ENCODE results near the gene HADHA. TPM values are rescaled to one million over a fixed set of nuclear protein-coding genes. Genes with fewer than 3 reads are reported as not detected.
A peak's percentile ranks its signal among the peaks of the same experiment; 100 is the strongest.
"Not testable (repeated sequence)": the region's sequence is repeated elsewhere in the genome, so short reads cannot be mapped to it uniquely, and the experiment has no call there.

HADHA gene
- polyA plus RNA-seq, 1 donor from 2014 or later = 125 TPM

- Mint-ChIP-seq H3K9me3 (no peaks in the 10 kb centered on the region), H3K36me3 (no peaks in the 10 kb centered on the region), H3K4me3 (no peak overlapping the region), H3K4me1 (peaks cover 5 to 7% (median 7%) of the 10 kb centered on the region in 3 donors), H3K27ac (no peak overlapping the region), H3K27me3 (peaks cover 27% of the 10 kb centered on the region)
Measured at GRCh38 chr2:26178246-26178645, 66.2 kb downstream of the HADHA start.

DNA sequence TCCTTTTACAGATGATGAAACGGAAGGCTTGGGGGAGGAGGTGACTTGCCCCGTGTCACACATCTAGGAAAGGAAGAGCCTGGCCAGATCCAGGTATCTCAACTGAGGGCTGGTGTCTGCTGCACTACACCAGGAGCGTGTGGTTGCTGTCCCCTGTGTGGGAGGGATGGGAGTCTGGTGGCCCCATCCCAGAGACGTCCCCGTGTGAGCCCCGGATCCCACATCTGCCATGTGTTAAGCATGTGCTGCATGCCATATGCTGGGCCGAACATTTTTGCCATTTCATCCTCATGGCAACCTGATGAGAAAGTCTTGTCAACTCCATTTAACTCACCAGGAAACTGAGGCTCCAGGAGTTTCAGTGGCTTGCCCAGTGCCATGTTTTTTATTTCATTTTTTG lies 67.3 kb downstream of the HADHA start:
- no peak overlapping the region for H3K27ac Mint-ChIP-seq
- no peaks in the 10 kb centered on the region for H3K9me3 Mint-ChIP-seq
- H3K4me3 Mint-ChIP-seq = peak overlapping the region in 1 of 4 donors; percentile 50
- H3K36me3 Mint-ChIP-seq = no peaks in the 10 kb centered on the region
- H3K4me1 Mint-ChIP-seq = peaks cover 5 to 9% (median 8%) of the 10 kb centered on the region in 3 donors
- peaks cover 30% of the 10 kb centered on the region for H3K27me3 Mint-ChIP-seq

DNA sequence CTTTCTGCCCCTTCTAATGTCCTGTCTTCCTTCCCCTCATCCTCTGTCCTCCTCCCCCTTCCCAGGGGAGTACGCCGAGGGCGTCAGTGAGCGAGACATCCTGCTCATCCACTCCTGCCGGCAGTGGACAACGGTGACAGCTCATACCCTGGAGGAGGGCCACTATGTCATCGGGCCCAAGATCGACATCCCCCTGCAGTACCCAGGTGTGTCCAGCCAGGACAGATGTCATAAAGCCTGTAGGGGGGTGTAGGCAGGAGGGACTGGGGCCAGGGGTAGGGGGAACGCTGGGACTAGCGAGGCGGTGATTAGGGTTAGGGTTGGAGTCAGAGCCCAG lies 68.2 kb downstream of the HADHA start:
- Mint-ChIP-seq H3K4me1 (peaks cover 9 to 11% (median 10%) of the 10 kb centered on the region in 3 donors), H3K27ac (no peak overlapping the region), H3K4me3 (peak overlapping the region in 1 of 4 donors; percentile 50), H3K9me3 (peaks cover 0 to 2% (median 0%) of the 10 kb centered on the region in 3 donors), H3K27me3 (peaks cover 37% of the 10 kb centered on the region), H3K36me3 (no peaks in the 10 kb centered on the region)

- Mint-ChIP-seq H3K9me3 (peaks cover 0 to 2% (median 0%) of the 10 kb centered on the region in 3 donors), H3K36me3 (no peaks in the 10 kb centered on the region), H3K27me3 (peaks cover 38% of the 10 kb centered on the region)
Measured at GRCh38 chr2:26175466-26176278, 68.8 kb downstream of the HADHA start.

GRCh38 chr2:26174691-26175465 lies 69.6 kb downstream of the HADHA start:
- peaks cover 32% of the 10 kb centered on the region for H3K27me3 Mint-ChIP-seq
- no peak overlapping the region for H3K27ac Mint-ChIP-seq
- H3K4me1 Mint-ChIP-seq = peaks cover 6 to 11% (median 10%) of the 10 kb centered on the region in 3 donors
- H3K4me3 Mint-ChIP-seq = peak overlapping the region; percentile 54 to 89 (median 63)
- H3K36me3 Mint-ChIP-seq = no peaks in the 10 kb centered on the region
- peaks cover 0 to 2% (median 0%) of the 10 kb centered on the region in 3 donors for H3K9me3 Mint-ChIP-seq

More at GRCh38 chr2:26175466-26176278, 68.8 kb downstream of the HADHA start:
- no peak overlapping the region for H3K4me3 Mint-ChIP-seq
- H3K27ac Mint-ChIP-seq = no peak overlapping the region
- H3K4me1 Mint-ChIP-seq = peaks cover 9 to 11% (median 10%) of the 10 kb centered on the region in 3 donors

DNA sequence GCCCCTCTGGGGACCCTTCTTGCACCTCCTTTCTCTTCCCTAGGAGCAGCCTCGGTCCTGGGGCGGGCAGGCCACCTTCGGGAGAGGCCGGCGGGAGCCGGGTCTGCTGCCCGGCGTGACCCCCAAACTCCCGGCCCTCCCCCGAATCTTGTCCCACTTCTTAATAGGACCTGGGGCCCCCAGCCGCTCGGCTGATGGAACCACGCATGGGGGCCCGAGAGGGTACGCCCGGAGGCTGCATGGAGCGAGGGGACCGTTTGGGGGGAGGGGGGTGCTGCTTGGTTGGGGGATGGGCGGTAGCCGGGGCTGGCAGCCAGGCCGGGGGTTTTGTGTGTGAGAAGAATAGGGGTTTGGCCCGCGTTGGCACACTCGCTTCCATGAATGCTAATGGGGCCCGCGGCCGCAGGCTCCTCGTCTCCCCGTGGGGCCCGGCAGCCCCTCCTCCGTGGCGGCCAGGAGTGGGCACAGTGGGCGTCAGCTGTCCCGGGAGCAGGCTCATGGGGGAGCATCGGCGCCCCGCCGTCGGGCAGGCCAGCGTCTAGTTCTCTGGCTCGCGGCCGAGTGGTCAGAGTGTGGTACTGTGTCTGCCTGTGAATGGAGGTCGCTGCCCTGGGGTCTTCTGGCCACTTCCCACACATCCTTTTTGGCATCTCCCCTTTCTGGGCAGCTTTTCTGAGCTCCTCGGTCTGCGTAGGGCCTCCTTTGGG lies 70.5 kb downstream of the HADHA start:
- Mint-ChIP-seq H3K27me3 (peaks cover 28% of the 10 kb centered on the region), H3K4me1 (peaks cover 6 to 11% (median 7%) of the 10 kb centered on the region in 3 donors), H3K9me3 (peaks cover 0 to 2% (median 0%) of the 10 kb centered on the region in 3 donors), H3K4me3 (peak overlapping the region; percentile 54 to 89 (median 76)), H3K27ac (no peak overlapping the region), H3K36me3 (no peaks in the 10 kb centered on the region)

DNA sequence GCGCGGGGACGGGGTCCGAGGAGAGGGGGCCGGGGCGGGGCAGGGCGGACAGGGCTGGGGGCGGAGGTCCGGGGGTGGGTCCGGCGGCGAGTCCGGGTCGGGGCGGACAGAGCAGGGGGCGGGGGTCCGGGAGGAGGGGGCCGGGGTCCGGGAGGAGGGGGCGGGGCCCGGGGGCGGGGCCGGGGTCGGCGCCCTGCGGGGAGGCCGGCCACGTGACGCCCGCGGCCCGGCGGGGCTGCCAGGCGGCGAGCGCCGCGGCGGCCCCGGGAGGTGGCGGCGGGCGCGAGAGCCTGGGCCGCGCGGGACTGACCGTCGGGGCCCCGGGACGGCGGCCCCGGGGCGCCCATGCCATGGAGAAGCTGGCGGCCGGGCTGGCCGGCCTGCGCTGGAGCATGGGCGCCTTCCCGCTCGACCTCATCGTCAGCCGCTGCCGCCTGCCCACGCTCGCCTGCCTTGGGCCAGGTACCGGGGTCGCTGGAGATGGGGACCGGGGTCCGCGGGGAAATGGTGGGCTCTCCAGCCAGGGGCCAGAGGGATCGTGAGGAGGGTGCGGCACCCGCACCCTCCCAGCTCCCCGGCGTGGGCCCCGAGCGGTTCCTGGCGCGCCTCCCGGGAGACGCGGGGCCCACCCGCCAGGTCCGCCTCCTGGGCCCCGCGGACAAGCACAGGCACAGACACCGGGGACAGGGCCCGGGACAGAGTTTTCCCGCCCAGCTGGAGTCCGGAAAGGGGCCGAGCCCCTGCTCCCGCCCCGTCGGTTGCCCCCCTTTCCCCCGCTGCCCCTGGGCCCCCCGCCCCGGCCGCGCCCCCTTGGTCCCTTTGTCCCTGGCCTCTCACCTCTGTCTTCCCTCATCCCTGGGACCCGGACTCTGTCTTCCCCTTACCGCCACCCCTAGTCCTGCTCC lies 71.3 kb downstream of the HADHA start, which contains the start of gene GAREM2:
Gene GAREM2 (plus strand): TSS at position 218 of the 905 bp plus-strand sequence. CDS start 133 bp downstream, at position 351.
- Mint-ChIP-seq H3K9me3 (peaks cover 0 to 2% (median 0%) of the 10 kb centered on the region in 3 donors), H3K4me1 (peaks cover 6 to 11% (median 7%) of the 10 kb centered on the region in 3 donors), H3K4me3 (peak within 1 kb of the TSS; percentile 67 to 92 (median 83)), H3K36me3 (no peaks in the 10 kb centered on the region), H3K27ac (peak within 1 kb of the TSS in 1 of 3 donors; percentile 62), H3K27me3 (peaks cover 25% of the 10 kb centered on the region)

GRCh38 chr2:26172189-26172870 lies 72.1 kb downstream of the HADHA start:
- H3K4me3 Mint-ChIP-seq = peak overlapping the region; percentile 67 to 92 (median 83)
- H3K4me1 Mint-ChIP-seq = peaks cover 6 to 11% (median 7%) of the 10 kb centered on the region in 3 donors
- H3K9me3 Mint-ChIP-seq = peaks cover 0 to 2% (median 0%) of the 10 kb centered on the region in 3 donors
- H3K36me3 Mint-ChIP-seq = no peaks in the 10 kb centered on the region
- peak overlapping the region in 1 of 3 donors; percentile 62 for H3K27ac Mint-ChIP-seq
- H3K27me3 Mint-ChIP-seq = peaks cover 25% of the 10 kb centered on the region

- Mint-ChIP-seq H3K36me3 (no peaks in the 10 kb centered on the region), H3K4me3 (peak overlapping the region in 2 of 4 donors; percentile 67 to 89), H3K9me3 (peaks cover 0 to 2% (median 0%) of the 10 kb centered on the region in 3 donors), H3K4me1 (peaks cover 6 to 11% (median 7%) of the 10 kb centered on the region in 3 donors), H3K27ac (no peak overlapping the region), H3K27me3 (peaks cover 27% of the 10 kb centered on the region)
Measured at GRCh38 chr2:26170795-26171194, 73.6 kb downstream of the HADHA start.

DNA sequence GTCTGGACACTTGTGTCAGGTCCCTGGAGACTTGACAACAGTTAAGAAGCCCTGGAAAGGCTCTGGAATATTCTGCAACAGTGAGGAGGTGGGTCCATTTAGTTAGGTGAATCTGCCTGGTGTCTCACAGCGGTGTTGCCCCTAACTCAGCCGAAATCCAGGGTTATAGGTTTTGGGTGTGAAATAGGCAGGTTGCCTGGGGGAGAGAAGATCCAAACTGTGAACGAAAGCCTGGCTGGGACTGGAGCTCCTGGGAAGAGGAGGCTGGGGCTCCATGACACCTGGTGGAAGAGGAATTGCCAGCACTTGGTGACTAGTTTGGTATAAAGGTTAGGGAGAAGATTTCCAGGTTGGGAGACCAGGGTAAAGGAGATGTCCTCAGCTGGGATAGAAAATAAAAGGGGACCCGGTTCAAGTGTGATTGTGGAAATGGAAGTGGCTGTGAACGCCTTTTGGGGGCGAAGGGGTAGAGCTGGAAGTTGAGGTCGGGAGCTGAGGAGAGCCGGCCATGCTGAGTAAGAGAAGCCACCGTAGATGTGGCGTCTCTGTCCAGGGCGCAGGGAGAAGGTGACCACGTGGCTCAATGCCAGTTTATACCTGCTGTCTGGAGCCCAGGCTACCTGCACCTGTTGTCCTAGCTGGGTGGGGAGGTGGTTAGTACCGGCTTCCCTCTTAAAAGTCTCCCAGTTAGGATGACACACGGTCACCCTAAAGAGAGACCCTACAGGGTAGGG lies 74.6 kb downstream of the HADHA start:
- Mint-ChIP-seq H3K36me3 (no peaks in the 10 kb centered on the region), H3K27ac (peak overlapping the region in 1 of 3 donors; percentile 20), H3K9me3 (peaks cover 0 to 2% (median 0%) of the 10 kb centered on the region in 3 donors), H3K27me3 (peaks cover 25% of the 10 kb centered on the region), H3K4me3 (no peak overlapping the region), H3K4me1 (peaks cover 6 to 11% (median 7%) of the 10 kb centered on the region in 3 donors)

DNA sequence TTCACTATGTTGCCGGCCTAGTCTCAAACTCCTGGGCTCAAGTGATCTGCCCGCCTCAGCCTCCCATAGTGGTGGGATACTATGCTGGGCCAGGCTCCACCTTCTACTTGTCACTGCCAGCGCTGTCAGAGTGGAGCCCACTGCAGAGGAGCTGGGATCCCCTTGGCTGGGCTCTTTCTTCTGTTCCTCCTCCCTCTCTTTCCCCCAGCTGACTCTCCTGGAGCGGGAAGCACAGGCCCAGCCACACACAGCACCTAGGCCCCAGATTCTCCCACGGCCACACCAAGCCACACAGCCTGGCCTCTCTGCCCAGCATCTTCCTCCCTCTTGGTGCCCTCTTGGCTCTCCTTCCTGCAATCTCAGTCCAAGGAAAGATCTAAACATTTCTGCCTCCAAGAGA lies 75.2 kb downstream of the HADHA start:
- H3K4me1 Mint-ChIP-seq = peaks cover 3 to 7% (median 4%) of the 10 kb centered on the region in 3 donors
- peaks cover 19% of the 10 kb centered on the region for H3K27me3 Mint-ChIP-seq
- peak overlapping the region in 1 of 3 donors; percentile 20 for H3K27ac Mint-ChIP-seq
- H3K36me3 Mint-ChIP-seq = no peaks in the 10 kb centered on the region
- no peak overlapping the region for H3K4me3 Mint-ChIP-seq
- peaks cover 0 to 2% (median 0%) of the 10 kb centered on the region in 3 donors for H3K9me3 Mint-ChIP-seq

DNA sequence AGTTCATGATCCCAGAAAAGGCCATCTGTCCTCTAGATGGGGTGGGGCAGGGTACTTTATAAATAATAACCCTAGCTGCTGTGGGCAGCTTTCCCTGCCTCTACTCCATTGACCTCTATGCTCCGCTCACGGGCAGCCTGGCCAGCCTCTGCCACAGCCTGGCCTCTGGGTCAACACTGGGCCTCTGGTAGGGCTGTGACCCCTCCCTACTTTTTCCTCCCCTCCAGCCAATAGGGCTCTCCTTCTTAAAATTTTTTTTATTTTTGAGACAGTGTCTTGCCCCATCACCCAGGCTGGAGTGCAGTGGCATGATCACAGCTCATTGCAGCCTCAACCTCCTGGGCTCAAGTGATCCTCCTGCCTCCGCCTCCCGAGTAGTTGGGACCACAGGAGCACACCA lies 75.6 kb downstream of the HADHA start:
- Mint-ChIP-seq H3K4me3 (no peak overlapping the region), H3K27ac (no peak overlapping the region), H3K36me3 (no peaks in the 10 kb centered on the region), H3K27me3 (peaks cover 17% of the 10 kb centered on the region), H3K4me1 (peaks cover 3 to 6% (median 3%) of the 10 kb centered on the region in 3 donors), H3K9me3 (peaks cover 0 to 2% (median 0%) of the 10 kb centered on the region in 3 donors)

DNA sequence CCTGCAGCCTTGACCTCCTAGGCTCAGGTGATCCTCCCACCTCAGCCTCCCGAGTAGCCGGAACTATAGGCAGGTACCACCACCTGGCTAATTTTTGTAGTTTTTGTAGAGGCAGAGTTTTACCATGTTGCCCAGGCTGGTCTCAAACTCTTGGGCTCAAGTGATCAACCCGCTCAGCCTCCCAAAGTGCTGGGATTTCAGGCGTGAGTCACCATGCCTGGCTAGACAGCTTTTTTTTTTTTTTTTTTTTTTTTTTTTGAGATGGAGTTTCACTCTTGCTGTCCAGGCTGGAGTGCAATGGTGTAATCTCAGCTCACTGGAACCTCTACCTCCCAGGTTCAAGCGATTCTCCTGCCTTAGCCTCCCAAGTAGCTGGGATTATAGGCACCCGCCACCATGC lies 77.9 kb downstream of the HADHA start:
- not testable (repeated sequence) for H3K27ac Mint-ChIP-seq, H3K36me3 Mint-ChIP-seq, H3K27me3 Mint-ChIP-seq, H3K4me3 Mint-ChIP-seq, H3K4me1 Mint-ChIP-seq, H3K9me3 Mint-ChIP-seq

Data from IgD-negative memory B cell (primary cell).